Fibroblast of lung (primary cell): ENCODE measurements around the gene LINC01488. TPM values are rescaled to one million over a fixed set of nuclear protein-coding genes. Genes with fewer than 3 reads are reported as not detected.

Source experiments
- DNase-seq, 2 donors: peaks; one replicate each; pipeline versions ENCODE4 v3.0.0 to v3.0.0-alpha.2; 2010; ENCODE audit warnings: low read depth in 2 of 2
- H2AFZ ChIP-seq: 2 replicates; pipeline ENCODE4 v1.5.1; 2012; ENCODE audit warnings: low read length, control low read depth, inconsistent platforms
- H3K27ac ChIP-seq: 2 replicates; pipeline ENCODE4 v1.5.1; 2011; ENCODE audit warnings: low read length, control low read depth; ENCODE audit not compliant: insufficient read depth
- H3K27me3 ChIP-seq: 2 replicates; pipeline ENCODE4 v1.5.1; 2011; ENCODE audit warnings: mild to moderate bottlenecking, low read length; ENCODE audit not compliant: control insufficient read depth, insufficient read depth
- H3K36me3 ChIP-seq: 2 replicates; pipeline ENCODE4 v1.5.1; 2011; ENCODE audit warnings: low read length; ENCODE audit not compliant: control insufficient read depth, insufficient read depth
- H3K4me1 ChIP-seq: 2 replicates; pipeline ENCODE4 v1.5.1; 2011; ENCODE audit warnings: low read length; ENCODE audit not compliant: control insufficient read depth, insufficient read depth; ENCODE audit errors: extremely low read depth
- H3K4me2 ChIP-seq: 2 replicates; pipeline ENCODE4 v1.5.1; 2011; ENCODE audit warnings: low read length, control low read depth; ENCODE audit not compliant: insufficient read depth; ENCODE audit errors: extremely low read depth
- H3K4me3 ChIP-seq, 4 experiments: fragments of 200-600 bp in 1 of 4; sonication (generic) in 1 of 4; replicated peaks in 1 of 4; 2 replicates each; pipeline ENCODE4 v1.5.1; 2011 to 2016; ENCODE audit warnings: low read length in 4 of 4, low read depth in 3 of 4, mild to moderate bottlenecking in 3 of 4, control low read depth in 2 of 4, inconsistent platforms in 1 of 4, mixed read lengths in 1 of 4; ENCODE audit not compliant: insufficient read depth in 1 of 4; ENCODE audit errors: control extremely low read depth in 1 of 4
- H3K79me2 ChIP-seq: 2 replicates; pipeline ENCODE4 v1.5.1; 2012; ENCODE audit warnings: mild to moderate bottlenecking, low read length, inconsistent platforms; ENCODE audit not compliant: control insufficient read depth, insufficient read depth
- H3K9ac ChIP-seq: 2 replicates; pipeline ENCODE4 v1.5.1; 2011; ENCODE audit warnings: mild to moderate bottlenecking, low read length, control low read depth; ENCODE audit not compliant: insufficient read depth
- H3K9me3 ChIP-seq: 2 replicates; pipeline ENCODE4 v1.5.1; 2012; ENCODE audit warnings: low read depth, low read length; ENCODE audit not compliant: control insufficient read depth, insufficient read depth
- H4K20me1 ChIP-seq: 2 replicates; pipeline ENCODE4 v1.5.1; 2011; ENCODE audit warnings: low read length; ENCODE audit not compliant: control insufficient read depth, insufficient read depth; ENCODE audit errors: extremely low read depth
- EZH2 ChIP-seq: IDR thresholded peaks from 2 replicates; pipeline ENCODE4 v1.5.1; 2012; ENCODE audit warnings: low read length, control low read depth, mild to moderate bottlenecking; ENCODE audit errors: missing control alignments
- polyA plus RNA-seq, 2 donors: library from polyadenylated mRNA; depleted of rRNA in 1 of 2; stranded (reverse) in 1 of 2; unstranded in 1 of 2; fragments of >200 nt; gene quantifications; 2 replicates each; pipeline ENCODE4 v1.2.1, GENCODE V29; 2011 to 2012; ENCODE audit warnings: missing spikeins in 1 of 2
- total RNA-seq: library from RNA; depleted of rRNA; stranded (reverse); fragments of >200 nt; gene quantifications from 2 replicates; pipeline ENCODE4 v1.2.1, GENCODE V29; 2014
- TF ChIP-seq, protein P1 (sequence below), 2 donors: IDR thresholded peaks in 1 of 2; conservative IDR thresholded peaks in 1 of 2; 1 replicate in 1 of 2; 2 replicates in 1 of 2; pipeline ENCODE4 v1.5.1; 2011 to 2012; ENCODE audit warnings: low read length in 2 of 2, control low read depth in 1 of 2, inconsistent platforms in 1 of 2, low read depth in 1 of 2, mild to moderate bottlenecking in 1 of 2

The LINC01488 gene
- total and polyA plus RNA-seq, 2 donors (not counting 1 experiment from before 2014, with no cell fraction given) = not detected

DNA sequence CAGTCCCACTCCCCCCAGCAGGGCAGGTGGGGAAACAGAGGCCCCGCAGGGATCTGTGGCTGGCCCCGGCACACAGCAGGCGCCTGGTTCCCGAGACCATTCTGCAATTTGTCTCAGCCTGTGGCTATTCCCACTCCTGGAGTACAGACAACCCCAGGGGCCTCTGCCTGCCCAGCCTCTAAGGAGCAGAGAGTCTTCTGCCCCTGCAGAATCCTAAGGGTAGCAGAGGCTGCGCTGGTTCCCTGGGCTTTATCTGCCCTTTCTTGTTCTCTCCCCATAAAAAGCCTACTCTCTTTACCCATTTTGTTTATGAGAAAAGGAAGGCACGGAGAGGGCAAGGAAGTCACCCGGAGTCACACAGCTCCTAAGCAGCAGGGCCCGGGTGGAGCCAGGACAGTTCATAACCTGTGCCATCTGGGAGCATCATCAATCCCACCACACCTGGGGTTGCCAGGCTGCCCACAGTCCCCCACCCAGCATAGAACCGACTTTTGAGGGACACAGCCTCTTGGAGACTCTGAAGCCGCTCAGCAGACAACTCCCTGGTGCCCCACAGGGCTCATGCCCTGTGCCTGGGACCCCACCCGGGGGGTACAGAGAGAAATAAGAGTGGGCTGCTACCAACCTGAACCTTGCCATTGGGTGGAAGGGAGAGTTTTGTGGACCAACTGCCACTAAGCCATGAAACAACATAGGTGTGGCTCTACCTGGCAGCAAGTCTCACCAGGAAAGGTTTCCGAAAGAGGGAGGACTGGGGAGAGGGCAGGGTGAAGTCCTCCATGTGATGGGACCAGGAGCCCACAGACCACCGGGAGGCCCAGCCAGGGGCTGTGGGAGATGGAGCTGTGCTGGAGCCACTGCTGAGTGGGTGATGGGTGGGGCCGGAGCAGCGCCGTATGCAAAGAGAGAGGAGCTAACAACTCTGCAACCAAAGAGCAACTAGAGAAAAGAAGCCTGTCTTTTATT lies 17.2 kb upstream of the LINC01488 start:
- no peak overlapping the region for H2AFZ ChIP-seq
- no peak overlapping the region for H3K4me3 ChIP-seq
- H3K4me2 ChIP-seq = no peak overlapping the region
- peak overlapping the region; percentile 55 for H3K9ac ChIP-seq
- DNase-seq = no peak
- no peaks in the 10 kb centered on the region for H3K36me3 ChIP-seq
- TF ChIP-seq, protein P1, sequence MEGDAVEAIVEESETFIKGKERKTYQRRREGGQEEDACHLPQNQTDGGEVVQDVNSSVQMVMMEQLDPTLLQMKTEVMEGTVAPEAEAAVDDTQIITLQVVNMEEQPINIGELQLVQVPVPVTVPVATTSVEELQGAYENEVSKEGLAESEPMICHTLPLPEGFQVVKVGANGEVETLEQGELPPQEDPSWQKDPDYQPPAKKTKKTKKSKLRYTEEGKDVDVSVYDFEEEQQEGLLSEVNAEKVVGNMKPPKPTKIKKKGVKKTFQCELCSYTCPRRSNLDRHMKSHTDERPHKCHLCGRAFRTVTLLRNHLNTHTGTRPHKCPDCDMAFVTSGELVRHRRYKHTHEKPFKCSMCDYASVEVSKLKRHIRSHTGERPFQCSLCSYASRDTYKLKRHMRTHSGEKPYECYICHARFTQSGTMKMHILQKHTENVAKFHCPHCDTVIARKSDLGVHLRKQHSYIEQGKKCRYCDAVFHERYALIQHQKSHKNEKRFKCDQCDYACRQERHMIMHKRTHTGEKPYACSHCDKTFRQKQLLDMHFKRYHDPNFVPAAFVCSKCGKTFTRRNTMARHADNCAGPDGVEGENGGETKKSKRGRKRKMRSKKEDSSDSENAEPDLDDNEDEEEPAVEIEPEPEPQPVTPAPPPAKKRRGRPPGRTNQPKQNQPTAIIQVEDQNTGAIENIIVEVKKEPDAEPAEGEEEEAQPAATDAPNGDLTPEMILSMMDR (conservative IDR thresholded peaks at IDR 0.05 in 1 of 2, IDR thresholded peaks at IDR 0.05 in 1 of 2; ENCODE audit: low read depth in 1 of 2, low read length in 2 of 2) = no peak
- no peak for TF ChIP-seq EZH2
- no peaks in the 10 kb centered on the region for H3K79me2 ChIP-seq
- H3K4me1 ChIP-seq = peaks cover 14% of the 10 kb centered on the region
- no peaks in the 10 kb centered on the region for H3K27me3 ChIP-seq
- peak overlapping the region; percentile 69 for H3K27ac ChIP-seq
- H4K20me1 ChIP-seq = no peaks in the 10 kb centered on the region
- H3K9me3 ChIP-seq = peaks cover 8% of the 10 kb centered on the region

DNA sequence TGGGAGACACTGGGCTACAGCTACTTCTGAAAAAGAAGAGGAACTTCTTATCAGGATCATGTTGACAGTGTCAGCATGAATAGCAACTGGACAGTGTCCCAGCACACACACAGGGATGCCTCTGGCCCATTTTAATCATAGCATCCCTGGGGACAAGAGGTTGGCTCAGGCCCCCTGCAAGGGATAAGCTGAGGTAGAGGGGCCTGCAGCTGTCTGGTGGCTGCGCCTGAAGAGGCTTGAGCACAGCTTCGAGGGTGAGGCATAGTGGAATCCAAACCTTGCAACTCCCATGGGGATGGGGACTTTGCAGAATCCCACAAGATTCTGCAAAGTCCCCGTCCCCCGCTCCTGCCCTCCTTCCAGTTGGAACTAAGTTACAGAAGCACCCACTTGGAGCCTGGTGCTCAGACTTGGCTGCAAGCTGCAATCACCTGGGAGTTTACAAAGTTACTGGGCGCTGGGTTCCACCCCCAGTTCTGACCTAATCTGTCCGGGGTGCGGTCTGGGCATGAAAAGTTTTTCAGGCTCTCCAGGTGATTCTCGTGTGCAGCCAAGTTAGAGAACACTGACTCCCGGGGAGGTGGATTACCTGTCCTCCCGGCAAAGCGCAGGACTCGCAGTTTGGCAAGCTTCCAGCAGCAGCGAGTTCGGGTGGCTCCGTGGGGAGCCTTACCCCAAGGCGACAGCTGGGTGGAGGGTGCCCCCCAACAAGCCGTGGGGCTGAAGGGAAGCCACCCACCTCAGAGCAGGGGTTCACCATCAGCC lies 16.0 kb upstream of the LINC01488 start:
- H3K36me3 ChIP-seq = no peaks in the 10 kb centered on the region
- H2AFZ ChIP-seq = no peak overlapping the region
- H3K4me1 ChIP-seq = peaks cover 11% of the 10 kb centered on the region
- no peak overlapping the region for H3K4me3 ChIP-seq
- H3K9ac ChIP-seq = no peak overlapping the region
- TF ChIP-seq EZH2 = no peak
- TF ChIP-seq, protein P1 (conservative IDR thresholded peaks at IDR 0.05 in 1 of 2, IDR thresholded peaks at IDR 0.05 in 1 of 2; ENCODE audit: low read depth in 1 of 2, low read length in 2 of 2) = no peak
- no peak for DNase-seq
- no peaks in the 10 kb centered on the region for H4K20me1 ChIP-seq
- H3K27ac ChIP-seq = no peak overlapping the region
- peaks cover 8% of the 10 kb centered on the region for H3K9me3 ChIP-seq
- H3K79me2 ChIP-seq = no peaks in the 10 kb centered on the region
- H3K4me2 ChIP-seq = no peak overlapping the region
- no peaks in the 10 kb centered on the region for H3K27me3 ChIP-seq

GRCh38 chr11:69466039-69466438 lies 15.4 kb upstream of the LINC01488 start:
- Histone ChIP-seq H3K36me3 (no peaks in the 10 kb centered on the region), H3K79me2 (no peaks in the 10 kb centered on the region), H3K27me3 (no peaks in the 10 kb centered on the region), H3K4me3 (no peak overlapping the region), H2AFZ (no peak overlapping the region), H3K4me2 (no peak overlapping the region), H4K20me1 (no peaks in the 10 kb centered on the region), H3K4me1 (peaks cover 11% of the 10 kb centered on the region), H3K27ac (no peak overlapping the region), H3K9ac (no peak overlapping the region), H3K9me3 (peaks cover 4% of the 10 kb centered on the region)
- DNase-seq = no peak
- TF ChIP-seq, protein P1 (conservative IDR thresholded peaks at IDR 0.05 in 1 of 2, IDR thresholded peaks at IDR 0.05 in 1 of 2; ENCODE audit: low read depth in 1 of 2, low read length in 2 of 2) = no peak
- TF ChIP-seq EZH2 = no peak
